NCI-H1048 (cell line): ENCODE results near the gene PPP2R5E.
"Not testable (repeated sequence)": the region's sequence is repeated elsewhere in the genome, so short reads cannot be mapped to it uniquely, and the experiment has no call there.

ENCODE experiments used
- DNase-seq: peaks from one replicate; lab custom pipeline; 2025; lab: John Stamatoyannopoulos, UW

PPP2R5E gene

GRCh38 chr14:63543000-63543825 is at the start of gene PPP2R5E:
Gene PPP2R5E, minus strand, starts transcription at chr14:63543377. Its CDS starts 3,692 bp downstream, at chr14:63539685.
- peak; percentile 96 for DNase-seq

DNA sequence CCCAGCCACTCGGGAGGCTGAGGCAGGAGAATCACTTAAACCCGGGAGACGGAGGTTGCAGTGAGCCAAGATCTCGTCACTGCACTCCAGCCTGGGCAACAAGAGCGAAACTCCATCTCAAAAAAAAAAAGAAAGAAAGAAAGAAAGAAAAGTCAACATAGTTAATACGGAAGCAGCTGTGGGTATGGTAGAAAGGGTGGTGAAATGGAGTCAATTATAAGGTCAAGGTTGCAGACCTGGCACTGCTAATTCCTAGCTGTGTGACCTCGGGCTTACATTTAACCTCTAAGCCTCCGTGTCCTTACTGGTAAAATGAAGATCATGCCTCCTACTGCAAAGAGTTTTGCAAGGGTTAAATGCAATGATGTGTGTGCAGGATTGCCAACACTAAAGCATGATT is 39.9 kb upstream of the PPP2R5E start:
- not testable (repeated sequence) for DNase-seq

- no peak for DNase-seq
Observed at GRCh38 chr14:63581491-63581890, 38.3 kb upstream of the PPP2R5E start.

DNA sequence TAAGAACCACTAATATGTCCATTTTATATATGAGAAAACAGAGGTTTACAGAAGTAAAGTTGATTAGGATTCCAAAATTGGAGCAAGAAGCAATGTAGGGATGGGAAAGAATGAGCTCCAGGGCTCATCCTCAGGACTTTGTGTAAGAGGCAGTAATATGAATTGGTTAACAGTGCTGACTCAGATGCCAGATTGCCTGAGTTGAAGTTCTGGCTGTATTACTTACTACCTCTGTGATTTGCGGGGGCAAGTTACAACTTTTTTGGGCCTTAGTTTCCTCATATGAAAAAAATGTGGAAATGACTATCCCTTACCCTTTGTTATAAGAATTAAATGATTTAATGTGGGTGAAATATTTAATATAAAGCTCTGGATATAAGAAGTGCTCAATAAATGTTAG is 35.1 kb upstream of the PPP2R5E start:
- DNase-seq, result no peak

DNA sequence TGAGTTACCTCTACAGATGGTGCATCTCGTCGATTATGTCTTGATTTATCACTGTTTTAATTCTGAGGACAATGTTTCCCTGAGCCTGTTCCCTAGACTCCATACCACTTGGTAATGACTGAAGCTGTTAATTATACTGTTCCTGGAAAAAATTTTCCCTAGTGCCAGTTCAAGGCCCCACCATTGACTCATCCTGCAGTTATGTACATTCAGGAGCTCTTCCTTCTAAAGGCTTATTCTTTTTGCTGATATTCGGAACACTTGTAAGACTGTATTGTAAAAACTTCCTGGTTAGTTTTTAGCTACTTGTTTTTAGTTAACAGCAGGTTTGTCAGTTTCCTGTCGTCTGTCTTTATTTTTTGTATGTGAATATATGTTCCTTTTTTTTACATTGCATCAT is 30.4 kb upstream of the PPP2R5E start:
- no peak for DNase-seq

DNA sequence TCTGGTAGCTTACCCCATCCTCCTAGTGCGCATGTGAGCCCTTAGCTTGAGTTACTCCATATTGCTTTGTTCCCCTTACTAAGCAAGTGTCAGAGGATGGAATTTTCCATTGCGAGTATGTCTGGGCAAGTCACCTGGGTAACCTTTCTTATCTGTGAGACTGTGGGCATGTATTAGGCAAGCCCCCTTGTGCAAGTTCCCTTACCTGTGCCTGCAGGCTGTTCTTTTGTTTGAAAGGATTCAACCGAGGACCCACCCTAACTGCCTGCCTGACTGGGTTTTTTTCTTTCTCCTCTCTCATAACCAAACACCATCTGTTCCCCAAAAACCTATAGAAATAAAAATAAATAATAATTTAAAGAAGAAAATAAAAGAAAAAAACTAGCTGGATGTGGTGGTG is 22.3 kb upstream of the PPP2R5E start:
- DNase-seq, result no peak

- DNase-seq, result no peak
Observed at GRCh38 chr14:63564318-63564717, 21.1 kb upstream of the PPP2R5E start.

GRCh38 chr14:63563370-63564026 is 20.3 kb upstream of the PPP2R5E start:
- no peak for DNase-seq

- DNase-seq, result no peak
Observed at GRCh38 chr14:63562405-63562804, 19.2 kb upstream of the PPP2R5E start.

DNA sequence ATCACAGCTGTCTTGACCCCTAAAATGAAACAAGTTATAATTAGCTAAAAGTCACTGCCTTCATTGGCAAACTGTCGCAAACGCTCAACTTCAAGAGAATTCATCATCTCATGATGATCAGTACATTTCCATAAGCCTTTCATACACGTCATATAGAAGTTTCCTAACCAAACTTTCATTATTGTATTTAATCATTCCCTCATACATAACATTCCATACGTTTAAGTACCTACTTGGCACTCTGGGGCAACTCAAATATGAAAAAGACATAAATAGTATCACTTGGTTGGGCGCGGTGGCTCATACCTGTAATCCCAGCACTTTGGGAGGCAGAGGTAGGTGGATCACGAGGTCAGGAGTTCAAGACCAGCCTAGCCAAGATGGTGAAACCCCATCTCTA is 12.4 kb upstream of the PPP2R5E start:
- DNase-seq, result no peak

DNA sequence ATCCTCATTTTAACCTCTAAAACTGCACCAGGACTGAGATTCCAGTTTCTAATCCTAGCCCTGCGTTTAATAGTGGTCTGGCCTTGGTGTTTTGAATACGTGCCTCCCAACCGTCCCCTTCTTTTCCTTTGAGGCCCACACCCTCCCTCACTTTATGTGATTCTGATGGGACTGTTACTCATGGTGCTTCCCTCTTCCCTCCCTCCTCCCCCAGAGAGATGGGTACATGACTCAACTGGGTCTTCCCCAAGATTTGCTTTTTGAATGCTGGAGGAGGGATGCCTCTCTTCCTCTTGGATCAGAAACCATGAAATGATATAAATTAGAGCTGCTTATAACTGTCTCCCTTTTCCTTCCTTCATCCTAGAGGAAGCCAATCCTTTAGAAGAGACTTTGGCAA is 8.2 kb upstream of the PPP2R5E start:
- no peak for DNase-seq

DNA sequence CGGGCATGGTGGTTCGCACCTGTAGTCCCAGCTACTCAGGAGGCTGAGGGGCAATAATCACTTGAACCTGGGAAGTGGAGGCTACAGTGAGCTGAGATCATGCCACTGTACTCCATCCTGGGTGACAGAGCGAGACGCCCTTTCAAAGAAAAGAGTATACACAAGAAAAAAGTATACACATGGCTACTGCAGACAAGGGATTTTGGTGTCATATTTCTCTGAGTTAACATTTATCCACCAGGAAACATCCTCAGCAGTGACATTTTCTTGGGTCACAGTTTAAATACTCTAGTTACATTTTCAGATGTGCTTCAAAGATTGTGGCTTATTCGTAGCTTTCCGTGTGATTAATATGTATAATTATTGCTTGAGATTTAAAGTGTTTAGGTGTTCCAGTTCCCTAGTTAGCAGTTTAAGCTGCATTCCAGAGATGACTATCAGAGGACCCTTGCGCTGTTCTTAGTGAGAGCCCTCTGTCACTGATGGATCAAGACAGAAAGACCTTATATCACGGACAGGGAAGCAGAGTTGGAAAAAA is 4.7 kb upstream of the PPP2R5E start:
- DNase-seq, result no peak

GRCh38 chr14:63545431-63545830 is 2.3 kb upstream of the PPP2R5E start:
- DNase-seq, result no peak

DNA sequence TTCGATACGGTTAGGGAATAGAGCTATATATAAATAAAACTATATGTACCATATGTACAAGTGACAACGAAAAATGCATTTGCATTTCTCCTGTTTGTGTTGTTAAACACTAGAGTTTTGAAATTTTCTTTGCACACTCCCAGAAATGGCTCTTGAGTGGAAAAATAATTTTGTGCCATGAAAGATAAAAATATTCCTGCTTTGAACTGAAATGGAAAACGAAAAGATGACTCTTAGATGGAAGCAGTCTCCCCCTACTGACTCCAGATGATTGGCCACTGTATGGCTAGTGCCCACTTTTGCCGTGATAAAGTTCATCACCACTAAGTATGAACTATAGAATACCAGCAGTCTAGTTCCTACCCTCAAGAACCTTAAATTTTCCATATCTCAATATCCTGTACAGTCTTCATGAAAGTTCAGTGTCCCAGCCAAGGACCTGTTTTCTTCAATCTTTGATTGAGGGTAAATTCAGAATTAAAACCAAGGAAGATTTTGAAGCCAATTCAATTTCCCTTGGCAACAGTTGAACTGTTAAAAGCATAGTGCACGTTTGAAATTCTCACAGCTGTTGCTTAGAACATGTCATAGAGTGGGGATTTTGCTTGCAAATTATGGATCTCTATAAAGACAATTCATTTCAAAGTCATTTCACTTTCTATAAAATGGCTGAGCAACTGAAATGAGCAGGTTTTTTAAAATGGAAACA is 1.6 kb upstream of the PPP2R5E start:
- DNase-seq, result no peak

GRCh38 chr14:63543826-63544406 is 739 bp upstream of the PPP2R5E start:
- DNase-seq, result no peak

- DNase-seq, result no peak
Observed at GRCh38 chr14:63542231-63542999, 762 bp downstream of the PPP2R5E start.

- DNase-seq, result no peak
Observed at GRCh38 chr14:63535918-63536317, 7.3 kb downstream of the PPP2R5E start.

- no peak for DNase-seq
Observed at GRCh38 chr14:63533474-63533873, 9.7 kb downstream of the PPP2R5E start.

DNA sequence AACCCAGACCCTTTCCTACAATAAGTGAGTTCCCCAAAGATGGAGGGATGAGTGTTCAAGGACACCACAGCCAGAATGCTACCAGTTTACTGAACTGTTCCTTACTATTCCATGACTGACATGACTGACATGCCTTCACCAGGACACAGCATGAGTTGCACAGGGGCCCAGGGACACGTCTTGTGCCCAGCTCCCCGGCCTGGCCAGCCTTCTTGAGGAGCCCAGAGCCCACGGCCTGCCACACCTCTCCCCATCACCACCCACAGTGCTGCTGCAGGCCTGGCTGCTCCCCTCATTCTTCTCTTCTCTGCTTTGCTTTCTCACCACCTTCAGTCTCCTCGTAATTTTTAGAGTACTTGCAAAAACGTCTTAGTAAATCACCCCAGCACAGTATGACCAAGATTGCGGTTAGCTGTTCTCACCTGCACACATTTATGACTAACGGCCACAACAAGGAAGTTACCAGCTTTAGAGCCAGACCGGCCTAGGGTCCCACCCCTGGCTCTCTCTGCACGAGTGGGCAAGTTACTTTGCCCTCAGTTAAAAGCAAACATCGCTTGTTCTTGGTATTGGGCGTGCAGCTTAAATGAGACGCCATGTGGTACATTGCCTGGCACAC is 18.5 kb downstream of the PPP2R5E start:
- no peak for DNase-seq

GRCh38 chr14:63523735-63524426 is 19.3 kb downstream of the PPP2R5E start:
- DNase-seq, result no peak
